ENCODE measurements around the gene UPP2.

Gene UPP2

DNA sequence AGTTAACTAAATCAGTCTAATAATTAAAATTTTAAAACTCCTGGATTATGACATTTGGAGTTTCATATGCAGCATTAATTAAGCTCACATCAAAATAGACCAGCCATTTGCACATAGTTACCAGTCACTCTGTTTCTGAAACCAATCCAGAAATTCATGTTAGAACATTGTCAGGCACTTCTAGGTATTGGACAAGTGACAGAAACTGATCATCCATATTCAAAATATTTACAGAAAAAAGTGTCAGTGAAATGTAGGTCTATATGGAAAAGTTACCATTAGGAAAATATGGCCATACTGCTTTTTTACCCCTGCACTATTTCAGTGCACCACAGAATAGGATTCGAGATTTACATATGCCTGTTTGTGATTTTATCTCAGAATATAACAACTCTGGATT is 33.4 kb downstream of the UPP2 start:
- in situ Hi-C loops (cut with MboI; ENCODE audit: low sequenced_read_pairs) = no loop called here

DNA sequence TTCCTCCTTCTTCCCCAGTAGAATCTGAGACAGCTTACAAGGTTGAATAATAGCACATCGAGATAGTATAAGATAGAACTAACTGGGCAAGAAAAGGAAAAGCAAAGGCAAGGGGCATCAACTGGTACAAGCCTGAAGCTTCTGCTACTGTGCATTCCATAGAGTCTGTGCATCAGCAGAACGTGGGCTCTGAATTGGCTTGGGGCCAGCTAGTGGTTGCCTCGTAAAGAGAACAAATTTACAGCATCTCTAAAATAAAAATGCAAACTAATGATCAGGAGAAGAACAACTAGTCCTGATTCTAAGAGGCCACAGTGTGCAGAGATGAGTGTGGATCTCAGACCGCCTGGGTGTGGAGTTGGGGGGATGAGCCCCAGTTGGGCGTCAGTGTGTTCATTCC is 36.6 kb downstream of the UPP2 start:
- in situ Hi-C loops (cut with MboI; ENCODE audit: low sequenced_read_pairs) = no loop called here

DNA sequence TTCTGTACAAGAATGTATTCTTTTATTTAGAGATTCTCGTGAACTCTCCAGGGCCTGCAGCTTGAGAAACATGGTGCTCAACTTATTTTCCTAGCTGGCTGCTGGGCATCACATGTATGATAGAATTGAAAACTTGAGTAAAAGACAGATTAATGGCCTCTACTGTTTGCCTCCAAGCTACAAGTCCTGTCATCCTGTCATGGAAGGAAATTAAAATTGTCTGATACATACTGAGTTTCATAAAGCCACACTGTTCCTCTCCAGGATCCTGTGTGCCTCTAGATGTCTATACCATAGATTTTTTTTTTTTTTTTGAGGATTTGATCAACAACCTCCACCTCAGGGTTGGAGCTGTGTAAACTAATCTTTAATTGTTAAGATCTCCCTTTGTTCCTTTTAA is 38.5 kb downstream of the UPP2 start:
- in situ Hi-C loops (cut with MboI; ENCODE audit: low sequenced_read_pairs) = no loop called here

DNA sequence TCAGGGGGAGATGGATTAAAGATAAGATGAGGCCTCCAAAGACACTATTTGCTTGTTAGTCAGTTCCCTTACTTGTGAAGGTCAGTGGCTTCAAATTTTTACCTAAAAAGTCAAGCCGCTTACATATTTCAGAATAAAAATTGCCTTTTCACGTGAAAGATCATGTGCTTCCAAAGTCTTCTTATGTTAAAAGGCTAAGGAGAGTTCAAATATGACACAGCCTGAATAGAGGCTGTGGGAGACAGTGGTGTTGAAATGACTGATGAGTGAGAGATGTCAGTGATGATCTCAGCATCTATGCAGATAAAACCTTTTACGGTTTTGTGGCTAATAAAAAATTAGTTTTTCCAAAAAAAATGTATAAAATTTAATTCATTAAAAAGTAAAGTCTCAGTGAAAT is 40.5 kb downstream of the UPP2 start:
- in situ Hi-C loops (cut with MboI; ENCODE audit: low sequenced_read_pairs) = no loop called here

DNA sequence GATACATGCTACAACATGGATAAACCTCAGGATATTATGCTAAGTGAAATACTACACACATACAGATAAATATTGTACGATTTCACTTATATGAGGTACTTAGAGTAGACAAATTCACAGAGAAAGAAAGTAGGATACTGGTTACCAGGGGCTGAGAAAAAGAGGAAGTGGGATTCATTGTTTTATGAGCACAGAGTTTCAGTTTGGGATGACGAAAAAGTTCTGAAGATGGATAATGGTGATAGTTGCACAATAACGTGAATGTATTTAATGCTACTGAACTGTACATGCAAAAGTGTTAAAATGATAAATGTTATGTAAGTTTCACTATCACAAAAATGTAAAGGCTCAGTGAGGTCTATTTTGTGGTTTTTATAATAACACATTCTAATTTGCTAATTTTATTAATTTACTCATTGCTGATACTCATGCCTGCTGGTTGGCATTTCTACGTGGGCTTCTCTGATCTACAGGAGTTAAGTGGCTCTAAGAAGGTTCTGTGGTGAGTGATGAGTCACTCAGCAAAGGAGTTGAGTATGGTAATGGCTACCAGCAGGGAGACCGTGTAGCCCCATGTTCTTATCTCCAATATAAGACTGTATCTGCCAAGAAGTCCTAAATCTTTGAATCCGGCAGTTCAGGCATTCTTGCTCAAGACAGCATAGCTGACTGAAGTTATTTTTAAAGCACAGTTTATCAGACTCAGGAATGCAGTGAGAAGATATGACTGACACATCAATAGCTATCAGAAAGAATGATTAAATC is 41.1 kb downstream of the UPP2 start:
- in situ Hi-C loops (cut with MboI; ENCODE audit: low sequenced_read_pairs) = no loop called here

DNA sequence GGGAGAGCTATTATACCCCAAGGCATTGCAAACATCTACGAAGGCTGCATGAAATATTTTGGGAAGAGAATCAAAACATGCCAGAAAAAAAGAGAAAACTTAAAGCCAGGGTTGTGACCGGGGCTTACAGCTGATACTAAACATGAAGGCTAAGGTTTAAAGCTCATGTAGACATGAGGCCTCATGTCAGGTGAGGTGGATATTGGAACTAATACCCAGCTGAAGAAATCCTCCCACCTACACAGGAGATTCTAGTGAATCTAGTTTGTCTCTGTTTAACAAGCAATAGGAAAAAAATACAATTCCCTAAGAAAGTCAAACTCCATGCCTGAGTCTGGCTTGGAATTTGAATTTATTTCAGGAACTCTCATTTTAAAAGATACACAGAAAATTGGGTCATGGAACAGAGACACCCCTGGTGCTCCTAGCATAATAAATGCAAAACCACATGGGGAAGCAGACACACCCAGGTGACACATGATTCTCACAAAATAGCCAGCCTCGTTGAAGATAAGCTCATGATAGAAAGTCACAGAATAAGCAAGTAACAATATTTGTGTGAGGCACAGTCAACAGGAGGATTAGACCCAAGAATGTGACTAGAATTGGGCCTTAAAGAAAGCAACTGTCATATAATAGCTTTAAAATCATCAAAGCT is 42.2 kb downstream of the UPP2 start:
- in situ Hi-C loops (cut with MboI; ENCODE audit: low sequenced_read_pairs) = no loop called here

DNA sequence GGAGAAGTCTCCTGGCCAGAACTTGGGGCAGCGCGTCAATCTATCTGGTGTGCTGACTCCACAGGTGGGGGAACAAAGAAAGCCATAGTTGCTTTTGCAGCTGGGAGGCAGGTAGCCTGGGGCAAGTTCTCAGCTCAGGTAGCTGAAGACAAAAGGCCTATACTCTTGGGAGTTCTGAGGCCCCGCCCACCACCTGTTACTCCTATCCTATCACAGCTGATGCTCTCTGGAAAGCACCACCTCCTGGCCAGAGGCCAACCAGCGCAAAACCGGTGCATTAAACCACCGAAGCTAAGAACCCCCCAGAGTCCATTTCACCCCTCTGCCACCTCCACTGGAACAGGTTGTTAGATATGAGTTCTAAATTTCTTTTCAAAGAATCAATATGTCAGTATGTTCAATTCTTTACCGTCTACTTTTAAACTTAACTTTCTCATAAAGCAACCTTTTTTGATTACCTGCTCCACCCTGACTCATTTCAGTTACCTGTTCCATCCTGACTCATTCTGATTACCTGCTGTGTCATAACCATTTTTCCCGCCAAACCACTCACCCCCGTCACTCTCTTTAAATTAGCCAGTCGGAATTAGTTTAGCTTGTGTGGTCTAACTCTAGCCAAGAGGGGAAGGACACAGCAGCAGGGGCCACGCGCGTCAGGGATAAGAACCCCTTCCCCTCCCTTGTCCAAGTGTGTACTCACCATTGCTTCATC is 43.4 kb downstream of the UPP2 start:
- in situ Hi-C loops (cut with MboI; ENCODE audit: low sequenced_read_pairs) = no loop called here

DNA sequence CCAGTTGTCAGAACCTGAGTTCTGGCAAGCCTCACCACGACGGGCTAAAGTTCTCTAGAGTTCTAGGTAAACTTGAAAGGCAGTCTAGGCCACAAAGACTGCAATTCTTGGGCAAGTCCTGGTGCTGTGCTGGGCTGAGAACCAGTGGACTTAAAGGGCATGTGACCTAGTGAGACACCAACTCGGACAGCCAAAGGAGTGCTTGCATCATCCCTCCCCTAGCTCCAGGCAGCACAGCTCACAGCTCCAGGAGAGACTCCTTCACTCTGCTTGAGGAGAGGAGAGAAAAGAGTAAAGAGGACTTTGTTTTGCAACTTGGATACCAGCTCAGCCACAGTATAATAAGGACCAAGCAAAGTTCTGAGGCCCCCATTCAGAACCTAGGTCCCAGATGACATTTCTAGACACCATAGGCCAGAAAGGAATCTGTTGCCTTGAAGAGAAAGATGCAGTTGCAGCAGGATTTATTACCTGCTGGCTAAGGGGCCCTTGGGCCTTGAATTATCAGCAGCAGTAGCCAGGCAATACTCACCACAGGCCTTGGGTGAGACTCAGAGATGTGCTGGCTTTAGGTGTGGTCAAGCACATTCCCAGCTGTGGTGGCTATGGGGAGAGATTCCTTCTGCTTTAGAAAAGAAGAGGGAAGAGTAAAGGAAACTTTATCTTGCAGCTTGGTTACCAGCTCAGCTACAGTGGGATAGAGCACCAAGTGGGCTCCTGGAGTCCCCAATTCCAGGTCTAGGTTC is 51.8 kb downstream of the UPP2 start:
- in situ Hi-C loops (cut with MboI; ENCODE audit: low sequenced_read_pairs) = no loop called here

DNA sequence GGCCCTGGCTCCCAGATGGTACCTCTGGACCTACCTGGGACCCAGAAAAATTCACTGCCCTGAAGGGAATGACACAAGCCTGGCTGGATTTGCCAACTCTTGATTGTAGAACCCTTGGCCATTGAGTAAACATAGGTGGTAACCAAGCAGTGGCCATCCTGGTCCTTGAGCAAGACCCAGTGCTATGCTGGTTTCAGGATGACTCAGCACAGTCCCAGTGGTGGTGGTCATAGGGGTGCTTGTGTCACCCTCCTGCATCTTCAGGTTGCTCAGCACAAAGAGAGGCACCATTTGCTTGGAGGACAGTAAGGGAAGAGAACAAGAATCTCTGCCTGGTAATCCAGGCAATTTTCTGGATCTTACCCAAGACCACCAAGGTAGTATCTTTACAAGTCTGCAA is 52.9 kb downstream of the UPP2 start:
- in situ Hi-C loops (cut with MboI; ENCODE audit: low sequenced_read_pairs) = no loop called here

DNA sequence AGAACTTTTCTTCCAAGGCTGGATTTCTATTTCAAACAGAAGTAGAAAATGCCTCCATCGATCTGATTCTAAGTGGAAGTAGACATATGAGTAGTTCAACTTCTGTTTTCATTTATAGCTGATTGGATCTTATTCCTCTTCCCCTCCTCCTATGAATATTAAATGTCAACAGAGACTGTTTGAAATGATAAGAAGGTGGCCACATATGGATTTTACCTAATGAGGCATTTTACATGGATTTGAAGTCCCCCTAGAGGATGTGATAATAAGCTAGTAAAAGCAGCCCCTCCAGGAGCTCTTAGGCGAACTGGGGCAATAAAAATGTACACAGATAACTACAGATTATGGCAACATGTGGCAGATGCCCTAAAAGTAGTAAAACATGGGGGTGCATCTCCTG is 71.0 kb downstream of the UPP2 start:
- in situ Hi-C loops (cut with MboI; ENCODE audit: low sequenced_read_pairs) = no loop called here

DNA sequence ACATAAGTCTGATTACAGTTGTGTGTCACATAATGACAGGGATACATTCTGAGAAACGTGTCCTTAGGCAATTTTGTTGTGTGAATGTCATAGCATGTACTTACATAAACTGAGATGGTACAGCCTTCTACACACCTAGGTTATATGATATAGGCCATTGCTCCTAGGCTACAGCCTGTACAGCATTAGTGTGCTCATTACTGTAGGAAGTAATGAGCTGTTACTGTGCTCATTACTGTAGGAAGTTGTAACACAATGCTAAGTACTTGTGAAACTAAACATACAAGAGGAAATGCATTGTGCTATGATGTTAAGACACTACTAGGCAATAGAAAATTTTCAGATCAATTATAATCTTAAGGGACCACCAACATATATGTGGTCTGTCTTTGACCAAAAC is 72.8 kb downstream of the UPP2 start:
- in situ Hi-C loops (cut with MboI; ENCODE audit: low sequenced_read_pairs) = no loop called here

DNA sequence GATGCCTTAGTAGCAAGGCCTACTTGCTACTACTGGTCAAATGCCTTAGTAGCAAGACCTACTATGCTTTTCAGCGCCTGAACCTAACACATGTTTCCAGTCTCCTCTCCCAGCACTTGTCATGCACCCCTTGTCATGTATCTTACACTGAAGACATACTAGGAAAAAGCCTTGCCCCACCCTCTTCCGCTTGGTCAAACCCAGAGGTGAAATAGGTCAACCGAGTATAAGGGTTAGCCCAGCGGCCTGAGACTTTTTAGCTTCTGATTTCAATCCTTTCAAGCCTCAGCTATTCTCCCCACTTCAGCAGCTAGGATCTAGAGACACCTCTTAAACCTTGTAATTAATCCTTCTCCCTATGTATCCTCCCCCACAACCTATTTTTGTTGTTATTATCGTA is 73.3 kb downstream of the UPP2 start:
- in situ Hi-C loops (cut with MboI; ENCODE audit: low sequenced_read_pairs) = no loop called here

DNA sequence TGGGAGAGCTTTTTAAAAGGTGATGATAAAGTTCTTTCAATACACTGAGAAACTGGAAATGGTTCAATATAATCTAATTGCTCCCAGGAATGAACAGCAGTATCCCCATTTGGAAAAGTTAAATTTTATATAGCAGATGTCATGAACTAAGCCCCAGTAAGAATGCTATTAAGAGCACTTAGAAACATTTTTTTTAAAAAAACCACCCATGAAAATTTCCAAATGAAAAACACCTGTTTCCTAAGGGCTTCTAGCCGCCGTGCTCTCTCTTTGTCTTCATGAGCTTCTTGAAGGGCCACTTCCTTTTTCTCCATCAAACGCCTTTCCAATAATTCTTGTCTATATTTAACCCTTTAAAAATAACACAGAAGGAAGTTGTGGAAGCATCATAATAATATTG is 77.0 kb downstream of the UPP2 start:
- in situ Hi-C loops (cut with MboI; ENCODE audit: low sequenced_read_pairs) = no loop called here

DNA sequence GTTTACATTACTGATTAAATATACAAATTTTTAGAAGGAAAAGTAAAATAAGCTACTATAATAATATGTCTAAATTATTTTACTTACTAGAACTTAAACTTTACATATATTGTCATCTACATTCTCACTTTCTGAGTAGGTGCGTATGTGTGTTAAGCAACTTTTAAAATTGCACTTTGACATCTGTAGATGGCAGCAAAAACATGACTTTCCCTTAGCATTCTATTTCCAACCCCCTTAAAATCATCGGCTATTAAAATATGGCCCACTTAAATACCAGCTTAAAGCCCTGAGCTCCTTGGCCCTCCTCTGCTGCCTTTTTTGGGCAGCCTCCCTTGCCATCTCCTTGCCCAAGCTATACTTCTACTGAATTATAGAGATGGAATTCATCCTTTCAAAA is 78.0 kb downstream of the UPP2 start:
- in situ Hi-C loops (cut with MboI; ENCODE audit: low sequenced_read_pairs) = no loop called here

DNA sequence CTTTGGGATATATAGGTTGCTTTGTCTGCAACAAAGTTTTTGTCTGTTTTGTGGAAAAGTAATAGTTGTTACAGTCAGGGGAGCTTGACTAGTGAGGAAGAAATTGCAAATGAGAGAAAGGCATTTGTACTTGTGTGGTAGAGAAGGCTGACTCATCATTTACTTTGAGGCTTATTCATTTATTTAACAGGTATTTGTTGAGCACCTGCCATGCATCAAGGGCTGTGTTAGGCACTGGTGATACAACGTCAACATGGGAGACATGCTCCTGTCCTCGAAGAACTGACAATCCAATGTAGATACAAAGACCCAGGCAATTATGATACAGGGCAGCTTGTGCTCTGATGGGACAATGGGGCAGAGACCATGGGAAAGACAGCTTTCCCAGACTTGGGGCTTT is 79.5 kb downstream of the UPP2 start:
- in situ Hi-C loops (cut with MboI; ENCODE audit: low sequenced_read_pairs) = no loop called here

DNA sequence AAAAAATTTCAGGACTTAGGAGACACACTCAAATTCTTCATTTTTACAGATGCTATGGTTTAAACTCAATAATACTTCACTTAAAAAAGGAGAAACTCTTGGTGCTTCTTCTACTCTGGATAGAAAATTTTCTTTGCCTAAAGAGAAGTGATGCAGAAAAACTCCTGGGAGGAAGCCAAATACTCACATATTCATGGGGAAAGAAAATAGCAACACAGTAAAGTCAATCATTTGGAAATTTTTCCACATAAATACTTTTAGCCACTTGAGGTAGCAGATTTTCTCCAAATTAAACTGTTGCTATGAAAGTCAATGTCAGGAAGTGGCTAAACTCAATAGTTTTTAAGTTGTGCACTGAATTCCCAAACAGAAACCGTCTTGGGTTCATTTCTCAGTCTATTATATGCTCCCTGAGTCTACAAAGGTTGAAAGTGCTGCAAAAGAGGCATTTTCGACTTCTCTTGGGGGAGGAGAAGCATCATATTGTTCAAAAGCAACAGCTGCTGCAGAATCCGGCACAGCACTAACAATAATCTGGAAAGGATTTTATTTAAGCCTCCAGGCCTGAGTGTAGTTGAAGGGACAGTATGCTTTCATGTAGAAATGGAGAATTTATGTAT is 81.1 kb downstream of the UPP2 start:
- in situ Hi-C loops (cut with MboI; ENCODE audit: low sequenced_read_pairs) = no loop called here

DNA sequence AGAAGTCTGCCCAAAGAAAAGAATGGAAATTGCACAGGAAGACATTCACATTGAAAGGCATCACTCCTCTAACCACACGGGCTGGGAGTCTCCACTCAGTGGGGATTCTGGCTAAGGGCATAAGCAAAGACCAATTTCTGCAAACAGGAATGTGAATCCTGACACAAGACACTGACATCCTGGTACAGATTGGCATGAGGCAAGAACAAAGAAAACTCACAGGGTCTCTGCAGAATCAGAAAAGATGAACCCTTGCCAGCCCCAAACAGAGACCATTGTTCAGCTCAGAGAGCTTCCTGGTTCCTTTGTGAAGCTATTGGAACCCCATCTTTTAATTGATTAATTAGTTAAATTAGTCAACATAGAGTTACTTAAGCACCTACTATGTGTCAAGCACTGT is 82.3 kb downstream of the UPP2 start:
- in situ Hi-C loops (cut with MboI; ENCODE audit: low sequenced_read_pairs) = no loop called here

DNA sequence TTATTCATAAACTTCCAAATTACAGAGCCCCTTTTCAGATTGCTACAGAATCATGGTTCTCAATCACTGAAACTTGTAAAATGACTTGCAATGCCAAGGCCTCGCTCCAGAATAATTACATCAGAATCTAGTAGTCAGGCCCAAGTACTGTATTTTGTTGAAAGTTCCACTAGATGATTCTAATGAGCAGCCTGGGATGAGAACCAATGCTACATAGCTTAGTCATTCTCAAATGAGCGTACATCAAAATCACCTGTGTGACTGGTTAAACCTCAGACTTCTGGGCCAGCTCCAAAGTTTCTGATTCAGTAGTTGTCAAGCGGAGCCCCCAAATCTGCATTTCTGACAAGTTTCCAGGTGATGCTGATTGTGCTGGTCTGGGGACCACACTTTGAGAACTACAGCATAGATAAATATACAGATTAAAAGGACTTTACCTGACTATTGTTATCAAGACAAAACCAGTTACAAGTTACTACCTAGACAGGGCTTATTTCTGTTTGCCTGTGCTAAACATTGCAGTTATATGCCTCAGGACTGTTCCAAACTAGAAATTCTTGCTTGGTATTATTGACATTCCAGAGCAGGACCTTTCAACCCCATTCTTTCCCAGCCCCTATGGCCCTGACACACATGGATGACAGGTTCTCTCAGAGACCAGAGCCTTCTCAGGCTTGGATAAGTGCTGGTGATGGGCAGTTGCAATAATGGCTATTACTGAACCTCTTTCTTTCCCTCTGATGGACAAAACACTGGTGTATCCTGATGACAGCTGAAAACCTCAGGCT is 83.1 kb downstream of the UPP2 start:
- in situ Hi-C loops (cut with MboI; ENCODE audit: low sequenced_read_pairs) = no loop called here
